Endometrial microvascular endothelial cells (primary cell): ENCODE results near the gene TEX2. TPM values are rescaled to one million over a fixed set of nuclear protein-coding genes. Genes with fewer than 3 reads are reported as not detected.
"Not testable (repeated sequence)": the region's sequence is repeated elsewhere in the genome, so short reads cannot be mapped to it uniquely, and the experiment has no call there.

Source experiments
- in situ Hi-C: cut with HindIII; loops from 2 replicates; pipeline ENCODE4 v1.10.0; 2017; ENCODE audit warnings: low sequenced_read_pairs, low pct_unique_long_range_greater_than_20kb; ENCODE audit errors: inconsistent ontology term
- total RNA-seq: library from RNA; depleted of rRNA; stranded (reverse); fragments of >200 nt; gene quantifications from one replicate; pipeline ENCODE4 v1.2.3, GENCODE V29; 2015; ENCODE audit errors: inconsistent ontology term

TEX2 gene
- total RNA-seq, 1 donor from 2014 or later, result 24.9 TPM

- in situ Hi-C loops, result no loop called here
Measured at GRCh38 chr17:64131606-64132270, 131.3 kb downstream of the TEX2 start.

- in situ Hi-C loops, result no loop called here
Measured at GRCh38 chr17:64130559-64131001, 132.5 kb downstream of the TEX2 start.

DNA sequence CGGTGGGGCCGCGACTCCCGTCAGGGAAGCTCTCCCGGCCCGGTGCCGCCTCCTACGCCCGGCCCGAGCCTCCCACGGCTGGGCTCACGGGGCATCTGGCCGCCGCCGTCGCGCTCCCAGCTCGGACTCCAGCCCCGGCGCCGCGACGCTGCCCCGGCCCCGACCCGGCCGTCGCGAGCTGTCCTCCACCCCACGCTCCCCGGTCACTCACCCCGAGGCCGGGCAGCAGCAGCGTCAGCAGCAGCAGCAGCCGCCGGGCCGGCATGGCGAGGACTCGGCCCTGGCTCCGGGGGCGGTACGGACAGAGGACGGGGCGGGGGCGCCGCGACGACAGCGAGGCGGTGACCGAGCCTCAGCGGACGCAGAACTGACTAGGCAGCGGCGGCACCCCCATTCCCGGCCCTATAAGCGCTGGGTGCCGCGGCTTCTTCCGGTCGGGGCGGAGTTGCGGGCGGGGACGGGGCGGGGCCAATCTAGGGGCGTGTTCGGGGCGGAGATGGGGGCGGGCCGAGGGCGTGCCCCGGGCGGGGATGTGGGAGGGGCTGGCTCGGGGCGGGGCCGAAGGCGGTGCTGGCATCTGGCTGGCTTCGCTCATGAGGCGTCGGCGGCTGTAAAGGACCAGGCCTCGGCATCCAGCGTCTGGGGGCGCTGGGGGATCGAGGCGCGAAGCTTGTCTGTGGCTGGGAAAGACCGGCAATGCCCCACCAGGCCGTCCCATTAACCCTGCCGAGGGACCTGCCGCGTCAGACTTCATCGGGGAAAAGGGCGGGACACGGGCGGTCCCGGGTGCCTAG, 133.1 kb downstream of the TEX2 start, which contains the start of gene ERN1:
ERN1 (minus strand) TSS at position 380 of the 794 bp plus-strand sequence; CDS start at position 265, 115 bp downstream.
- in situ Hi-C loops, result no loop called here

GRCh38 chr17:64129515-64129764, 133.6 kb downstream of the TEX2 start:
- in situ Hi-C loops, result no loop called here

GRCh38 chr17:64128787-64129514, 134.1 kb downstream of the TEX2 start:
- in situ Hi-C loops, result no loop called here

DNA sequence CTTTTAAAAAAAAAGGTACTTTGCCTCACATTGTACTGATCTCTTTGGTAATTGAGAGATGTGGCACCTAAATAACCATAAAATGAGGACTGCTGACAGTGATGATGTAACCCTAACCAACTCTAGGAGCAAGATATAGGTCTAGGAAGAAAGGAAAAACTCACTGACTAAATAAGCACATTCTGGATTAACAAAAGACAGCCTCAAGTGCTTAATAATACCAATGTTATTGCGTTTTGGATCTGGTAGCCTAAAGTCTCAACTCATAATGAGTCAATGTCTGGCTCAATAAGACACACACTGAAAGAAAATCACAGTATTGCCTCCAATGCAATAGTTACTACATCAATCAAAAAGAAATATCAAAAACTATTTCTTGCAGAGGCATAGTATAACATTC, 136.1 kb downstream of the TEX2 start:
- in situ Hi-C loops, result no loop called here

DNA sequence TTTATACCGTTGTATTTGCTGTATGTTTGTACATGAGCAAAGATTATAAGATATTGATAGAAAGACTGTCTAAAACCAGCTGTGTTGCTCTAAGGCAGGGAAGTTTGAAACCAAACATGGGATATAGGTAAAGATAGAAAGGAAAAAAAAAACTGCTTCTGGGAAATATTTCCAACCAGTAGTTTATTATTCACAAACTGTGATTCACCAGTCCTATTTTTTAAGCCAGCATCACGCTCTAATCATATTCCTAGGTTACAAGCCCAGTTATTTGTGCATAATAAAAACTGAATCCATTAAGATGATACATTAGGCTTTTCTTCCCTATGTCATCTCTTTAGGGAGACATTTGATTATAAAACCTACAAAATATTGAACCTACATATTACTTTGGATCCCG, 137.1 kb downstream of the TEX2 start:
- in situ Hi-C loops, result no loop called here

- in situ Hi-C loops, result no loop called here
Measured at GRCh38 chr17:64124609-64125008, 138.5 kb downstream of the TEX2 start.

GRCh38 chr17:64123114-64123513, 139.9 kb downstream of the TEX2 start:
- in situ Hi-C loops, result no loop called here

- in situ Hi-C loops, result not testable (repeated sequence)
Measured at GRCh38 chr17:64120972-64121786, 141.9 kb downstream of the TEX2 start.

GRCh38 chr17:64120159-64120810, 142.8 kb downstream of the TEX2 start:
- in situ Hi-C loops, result no loop called here

DNA sequence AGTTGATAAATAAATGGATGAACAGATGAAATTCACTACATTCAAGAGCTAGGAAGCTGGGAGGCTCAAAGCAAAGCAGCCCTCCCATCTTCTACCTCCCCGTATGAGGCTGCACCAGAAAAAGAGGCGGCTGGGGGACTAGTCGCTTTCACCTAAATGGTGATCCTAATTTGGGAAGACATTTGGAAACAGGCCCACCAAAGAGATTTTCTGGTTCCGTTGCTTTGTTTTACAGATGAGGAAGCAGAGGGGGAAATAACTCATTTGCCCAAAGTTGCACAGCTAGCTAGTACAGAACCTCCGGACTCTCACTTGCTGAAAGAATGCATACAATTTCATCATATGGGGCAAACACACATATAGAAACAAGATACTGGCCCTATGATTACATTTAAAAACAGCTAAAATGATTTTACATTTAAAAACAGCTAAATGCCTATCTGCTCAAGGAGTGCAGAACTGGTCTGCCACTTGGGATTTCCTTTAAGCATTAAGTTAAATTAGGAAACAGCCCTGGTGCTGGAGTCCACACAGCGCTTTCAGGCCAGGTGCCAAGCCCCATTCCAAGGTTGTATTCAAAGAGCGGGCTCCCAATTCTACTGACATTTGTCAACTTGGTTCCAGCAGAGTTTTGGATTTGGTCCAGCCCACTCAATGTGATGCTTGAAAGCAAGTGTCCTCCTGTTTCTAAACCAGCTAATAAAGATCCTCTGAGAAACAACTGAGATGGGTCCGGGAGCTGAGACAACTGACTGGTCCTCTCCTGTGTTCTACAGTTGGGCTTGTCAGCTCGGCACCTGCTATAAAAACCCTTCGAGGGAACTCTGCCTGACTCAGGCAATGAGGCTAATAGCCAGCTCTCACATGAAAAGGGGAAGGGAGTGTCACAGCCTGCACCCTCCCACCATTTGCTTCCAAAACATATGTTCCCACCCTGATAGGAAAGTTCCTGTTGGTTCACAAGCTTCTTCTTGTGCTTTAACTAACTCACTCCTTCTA, 144.8 kb downstream of the TEX2 start:
- in situ Hi-C loops, result no loop called here

DNA sequence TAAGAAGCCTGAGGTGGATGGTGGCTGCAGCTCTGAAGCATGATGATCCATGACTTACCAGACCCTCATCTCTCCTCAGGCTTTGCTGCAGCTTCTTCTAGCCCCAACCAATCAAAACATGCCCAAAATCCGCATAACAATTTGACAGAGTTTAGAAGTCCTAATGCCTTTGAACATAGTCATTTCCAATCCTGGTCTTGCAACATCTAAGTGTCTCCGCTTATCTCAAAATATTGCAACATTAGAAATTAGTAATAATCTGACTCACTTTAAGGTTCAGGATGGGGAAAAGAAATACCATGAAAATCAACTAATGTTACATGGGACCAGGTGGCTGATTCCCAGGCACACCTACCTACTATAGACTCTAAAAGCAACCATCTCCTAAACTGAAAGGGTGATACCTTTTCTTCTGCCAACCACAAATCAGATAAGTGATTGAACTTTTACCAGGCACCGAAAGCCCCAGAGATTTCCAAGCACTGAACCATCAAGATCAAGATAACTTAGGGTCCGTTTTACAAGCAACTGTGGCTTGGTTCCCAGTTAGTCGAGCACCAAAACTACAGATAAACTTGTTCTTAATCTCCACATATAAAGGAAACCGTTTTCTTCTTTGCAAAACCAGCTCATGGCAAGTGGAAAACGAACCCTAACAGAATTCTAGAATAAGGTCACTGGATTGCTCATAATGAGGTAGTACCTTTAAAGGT, 147.1 kb downstream of the TEX2 start:
- in situ Hi-C loops, result no loop called here

- in situ Hi-C loops, result no loop called here
Measured at GRCh38 chr17:64115043-64115698, 147.9 kb downstream of the TEX2 start.

DNA sequence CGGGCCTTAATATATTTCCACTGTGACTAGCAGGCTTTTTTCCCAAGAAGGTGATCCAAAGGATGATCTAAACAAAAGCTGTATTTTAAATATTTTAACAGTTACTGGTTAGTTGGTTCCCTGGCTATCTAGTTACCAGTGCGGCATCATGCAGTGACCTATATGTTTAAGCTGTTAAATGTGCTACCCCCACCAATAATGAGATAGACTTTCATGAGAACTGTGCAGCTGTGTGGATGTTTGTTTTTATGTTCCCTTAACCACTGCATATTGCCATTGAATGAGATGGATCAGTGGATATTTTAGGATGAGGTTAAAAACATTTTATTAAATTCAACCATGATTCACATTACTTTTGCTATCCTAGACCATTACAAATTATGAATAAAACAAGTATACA, 150.1 kb downstream of the TEX2 start:
- in situ Hi-C loops, result no loop called here

DNA sequence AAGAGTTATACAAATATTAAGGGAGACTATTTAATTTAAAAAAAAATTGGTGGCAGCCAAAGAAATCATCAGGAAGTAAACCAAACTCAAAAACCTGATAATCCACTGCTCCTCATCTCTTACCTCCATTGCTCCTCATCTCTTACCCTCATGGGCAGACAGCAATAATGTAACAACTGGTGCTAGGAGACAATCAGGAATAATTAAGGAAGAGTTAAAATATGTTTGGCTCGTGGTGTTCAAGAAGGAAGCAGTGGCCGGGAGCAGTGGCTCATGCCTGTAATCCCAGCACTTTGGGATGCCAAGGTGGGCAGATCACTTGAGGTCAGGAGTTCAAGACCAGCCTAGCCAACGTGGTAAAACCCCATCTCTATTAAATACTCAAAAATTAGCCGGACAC, 151.2 kb downstream of the TEX2 start:
- in situ Hi-C loops, result no loop called here
